HEK293 (cell line): ENCODE data around the gene LNX1.

Source experiments
- CTCF ChIA-PET: fragments of 350-600 bp; formaldehyde crosslinking; extraction: SDS; loops from one replicate; lab custom pipeline; 2021; ENCODE audit warnings: antibody characterized with exemption; lab: Yijun Ruan, JAX
- POLR2A ChIA-PET: fragments of 300-600 bp; formaldehyde crosslinking; extraction: SDS; loops from one replicate; lab custom pipeline; 2020; ENCODE audit warnings: antibody characterized with exemption, inconsistent platforms; lab: Yijun Ruan, JAX
- H3K27ac ChIP-seq: fragments of 200-500 bp; sonication (Bioruptor generic); 2 replicates; pipeline ENCODE4 v1.5.1; 2014; ENCODE audit warnings: low read depth, low read length, control low read depth, inconsistent platforms; ENCODE audit errors: extremely low read depth
- H3K36me3 ChIP-seq, 2 experiments: fragments of 200-500 bp in 1 of 2; sonication (Bioruptor generic) in 1 of 2; 1 replicate in 1 of 2; 2 replicates in 1 of 2; pipeline ENCODE4 v1.5.1; 2014 to 2017; ENCODE audit warnings: inconsistent platforms in 2 of 2, low read length in 2 of 2; ENCODE audit not compliant: control insufficient read depth in 2 of 2, insufficient read depth in 1 of 2
- H3K4me1 ChIP-seq: fragments of 200-500 bp; sonication (Bioruptor generic); 2 replicates; pipeline ENCODE4 v1.5.1; 2014; ENCODE audit warnings: mild to moderate bottlenecking, low read length, inconsistent platforms; ENCODE audit not compliant: control insufficient read depth, insufficient read depth
- H3K4me3 ChIP-seq: 2 replicates; pipeline ENCODE4 v1.5.1; 2011; ENCODE audit warnings: low read depth, mild to moderate bottlenecking, control low read depth, low read length, moderate library complexity
- H3K9me3 ChIP-seq: fragments of 200-500 bp; sonication (Bioruptor generic); 2 replicates; pipeline ENCODE4 v1.5.1; 2014; ENCODE audit warnings: low read depth, low read length, inconsistent platforms; ENCODE audit not compliant: control insufficient read depth, insufficient read depth
- FEZF1 ChIP-seq: fragments of 450-650 bp; formaldehyde crosslinking; IDR thresholded peaks from 2 replicates; pipeline ENCODE4 v1.5.1; 2016; ENCODE audit warnings: missing biosample characterization, missing genetic modification characterization
- GLIS1 ChIP-seq: fragments of 450-650 bp; formaldehyde crosslinking; IDR thresholded peaks from 2 replicates; pipeline ENCODE4 v1.5.1; 2016; ENCODE audit warnings: missing biosample characterization, missing genetic modification characterization
- HOXD13 ChIP-seq: sonication (generic); formaldehyde crosslinking; IDR thresholded peaks from 2 replicates; pipeline ENCODE4 v1.8.0; 2022; ENCODE audit warnings: missing genetic modification reagents, borderline replicate concordance
- KLF16 ChIP-seq: fragments of 450-650 bp; formaldehyde crosslinking; IDR thresholded peaks from 2 replicates; pipeline ENCODE4 v1.5.1; 2017; ENCODE audit warnings: missing biosample characterization, missing genetic modification characterization
- MEIS1 ChIP-seq: sonication (generic); formaldehyde crosslinking; IDR thresholded peaks from 2 replicates; pipeline ENCODE4 v1.8.1; 2022; ENCODE audit warnings: missing genetic modification reagents, mild to moderate bottlenecking, borderline replicate concordance
- ZBTB1 ChIP-seq: fragments of 450-650 bp; formaldehyde crosslinking; IDR thresholded peaks from 2 replicates; pipeline ENCODE4 v1.5.1; 2016; ENCODE audit warnings: missing biosample characterization, missing genetic modification characterization
- ZBTB20 ChIP-seq: fragments of 450-650 bp; formaldehyde crosslinking; IDR thresholded peaks from 2 replicates; pipeline ENCODE4 v1.5.1; 2016; ENCODE audit warnings: missing biosample characterization, missing genetic modification characterization
- ZBTB8A ChIP-seq: fragments of 450-650 bp; formaldehyde crosslinking; IDR thresholded peaks from 2 replicates; pipeline ENCODE4 v1.5.1; 2016; ENCODE audit warnings: missing biosample characterization, missing genetic modification characterization
- ZNF146 ChIP-seq: fragments of 450-650 bp; formaldehyde crosslinking; IDR thresholded peaks from 2 replicates; pipeline ENCODE4 v1.5.1; 2016; ENCODE audit warnings: missing biosample characterization, missing genetic modification characterization
- ZNF248 ChIP-seq: fragments of 450-650 bp; formaldehyde crosslinking; IDR thresholded peaks from 2 replicates; pipeline ENCODE4 v1.5.1; 2017; ENCODE audit warnings: missing biosample characterization, missing genetic modification characterization
- ZNF521 ChIP-seq: fragments of 450-650 bp; formaldehyde crosslinking; IDR thresholded peaks from 2 replicates; pipeline ENCODE4 v1.5.1; 2017; ENCODE audit warnings: missing biosample characterization, mild to moderate bottlenecking, missing genetic modification characterization
- ZNF670 ChIP-seq: fragments of 450-650 bp; formaldehyde crosslinking; IDR thresholded peaks from 2 replicates; pipeline ENCODE4 v1.5.1; 2016; ENCODE audit warnings: missing biosample characterization, missing genetic modification characterization, low read depth
- ZSCAN30 ChIP-seq: fragments of 450-650 bp; IDR thresholded peaks from 2 replicates; pipeline ENCODE4 v1.5.1; 2018; ENCODE audit warnings: missing biosample characterization, mild to moderate bottlenecking, missing genetic modification characterization, moderate library complexity
- TF ChIP-seq, protein P1 (sequence below): fragments of 450-650 bp; formaldehyde crosslinking; conservative IDR thresholded peaks from 2 replicates; pipeline ENCODE4 v1.5.1; 2016; ENCODE audit warnings: low read depth, missing biosample characterization, missing genetic modification characterization
- TF ChIP-seq, protein P2 (sequence below): fragments of 450-650 bp; formaldehyde crosslinking; IDR thresholded peaks from 2 replicates; pipeline ENCODE4 v1.5.1; 2016; ENCODE audit warnings: missing biosample characterization, missing genetic modification characterization
- TF ChIP-seq, protein P3 (sequence below): fragments of 450-650 bp; formaldehyde crosslinking; IDR thresholded peaks from 2 replicates; pipeline ENCODE4 v1.5.1; 2016; ENCODE audit warnings: missing biosample characterization, missing genetic modification characterization
- TF ChIP-seq, protein P4 (sequence below): fragments of 450-650 bp; formaldehyde crosslinking; IDR thresholded peaks from 2 replicates; pipeline ENCODE4 v1.5.1; 2017; ENCODE audit warnings: missing biosample characterization, missing genetic modification characterization
- TF ChIP-seq, protein P5 (sequence below): fragments of 450-650 bp; formaldehyde crosslinking; IDR thresholded peaks from 2 replicates; pipeline ENCODE4 v1.5.1; 2016; ENCODE audit warnings: missing biosample characterization, missing genetic modification characterization

LNX1 gene

DNA sequence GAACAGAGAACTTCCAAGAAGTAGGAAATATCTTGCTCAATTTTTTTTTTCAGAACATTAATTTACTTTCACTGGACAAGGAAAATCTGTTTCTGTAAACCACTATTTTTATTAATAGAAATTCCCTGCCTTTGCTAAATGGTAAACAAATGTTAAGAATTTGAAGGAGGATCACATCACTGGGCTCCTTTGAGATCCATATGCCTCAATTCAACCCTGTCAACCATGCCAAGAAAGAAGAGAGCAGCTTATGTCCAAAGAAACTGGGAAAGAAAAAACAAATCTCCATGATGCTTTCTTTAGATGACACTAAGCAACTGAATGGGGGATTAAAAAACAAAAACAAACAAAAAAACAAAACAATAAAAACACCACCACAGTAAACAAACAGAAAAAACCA lies 47.7 kb downstream of the LNX1 start:
- H3K36me3 ChIP-seq, result no peaks in the 10 kb centered on the region
- no peak overlapping the region for H3K27ac ChIP-seq
- ChIA-PET CTCF (no interaction called here), POLR2A (no interaction called here)
- peaks cover 3% of the 10 kb centered on the region; the same call in 1 of the 2 replicates for H3K4me1 ChIP-seq
- H3K9me3 ChIP-seq, result no peaks in the 10 kb centered on the region
- TF ChIP-seq GLIS1 (tag by site-specific recombination) (no peak), ZNF248 (tag by site-specific recombination) (no peak), ZBTB1 (no peak), ZBTB8A (tag by site-specific recombination) (no peak), KLF16 (tag by site-specific recombination) (no peak), MEIS1 (CRISPR knock-in tag) (no peak), HOXD13 (CRISPR knock-in tag) (no peak), ZSCAN30 (tag by site-specific recombination) (no peak), ZBTB20 (tag by site-specific recombination) (no peak), ZNF670 (tag by site-specific recombination) (no peak), ZNF521 (tag by site-specific recombination) (no peak), FEZF1 (tag by site-specific recombination) (no peak), ZNF146 (tag by site-specific recombination) (no peak)
- TF ChIP-seq, protein P1, sequence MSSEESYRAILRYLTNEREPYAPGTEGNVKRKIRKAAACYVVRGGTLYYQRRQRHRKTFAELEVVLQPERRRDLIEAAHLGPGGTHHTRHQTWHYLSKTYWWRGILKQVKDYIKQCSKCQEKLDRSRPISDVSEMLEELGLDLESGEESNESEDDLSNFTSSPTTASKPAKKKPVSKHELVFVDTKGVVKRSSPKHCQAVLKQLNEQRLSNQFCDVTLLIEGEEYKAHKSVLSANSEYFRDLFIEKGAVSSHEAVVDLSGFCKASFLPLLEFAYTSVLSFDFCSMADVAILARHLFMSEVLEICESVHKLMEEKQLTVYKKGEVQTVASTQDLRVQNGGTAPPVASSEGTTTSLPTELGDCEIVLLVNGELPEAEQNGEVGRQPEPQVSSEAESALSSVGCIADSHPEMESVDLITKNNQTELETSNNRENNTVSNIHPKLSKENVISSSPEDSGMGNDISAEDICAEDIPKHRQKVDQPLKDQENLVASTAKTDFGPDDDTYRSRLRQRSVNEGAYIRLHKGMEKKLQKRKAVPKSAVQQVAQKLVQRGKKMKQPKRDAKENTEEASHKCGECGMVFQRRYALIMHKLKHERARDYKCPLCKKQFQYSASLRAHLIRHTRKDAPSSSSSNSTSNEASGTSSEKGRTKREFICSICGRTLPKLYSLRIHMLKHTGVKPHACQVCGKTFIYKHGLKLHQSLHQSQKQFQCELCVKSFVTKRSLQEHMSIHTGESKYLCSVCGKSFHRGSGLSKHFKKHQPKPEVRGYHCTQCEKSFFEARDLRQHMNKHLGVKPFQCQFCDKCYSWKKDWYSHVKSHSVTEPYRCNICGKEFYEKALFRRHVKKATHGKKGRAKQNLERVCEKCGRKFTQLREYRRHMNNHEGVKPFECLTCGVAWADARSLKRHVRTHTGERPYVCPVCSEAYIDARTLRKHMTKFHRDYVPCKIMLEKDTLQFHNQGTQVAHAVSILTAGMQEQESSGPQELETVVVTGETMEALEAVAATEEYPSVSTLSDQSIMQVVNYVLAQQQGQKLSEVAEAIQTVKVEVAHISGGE (tag by site-specific recombination), result no peak
- TF ChIP-seq, protein P2, sequence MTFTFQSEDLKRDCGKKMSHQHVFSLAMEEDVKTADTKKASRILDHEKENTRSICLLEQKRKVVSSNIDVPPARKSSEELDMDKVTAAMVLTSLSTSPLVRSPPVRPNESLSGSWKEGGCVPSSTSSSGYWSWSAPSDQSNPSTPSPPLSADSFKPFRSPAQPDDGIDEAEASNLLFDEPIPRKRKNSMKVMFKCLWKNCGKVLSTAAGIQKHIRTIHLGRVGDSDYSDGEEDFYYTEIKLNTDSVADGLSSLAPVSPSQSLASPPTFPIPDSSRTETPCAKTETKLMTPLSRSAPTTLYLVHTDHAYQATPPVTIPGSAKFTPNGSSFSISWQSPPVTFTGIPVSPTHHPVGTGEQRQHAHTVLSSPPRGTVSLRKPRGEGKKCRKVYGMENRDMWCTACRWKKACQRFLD (tag by site-specific recombination), result no peak
- TF ChIP-seq, protein P3, sequence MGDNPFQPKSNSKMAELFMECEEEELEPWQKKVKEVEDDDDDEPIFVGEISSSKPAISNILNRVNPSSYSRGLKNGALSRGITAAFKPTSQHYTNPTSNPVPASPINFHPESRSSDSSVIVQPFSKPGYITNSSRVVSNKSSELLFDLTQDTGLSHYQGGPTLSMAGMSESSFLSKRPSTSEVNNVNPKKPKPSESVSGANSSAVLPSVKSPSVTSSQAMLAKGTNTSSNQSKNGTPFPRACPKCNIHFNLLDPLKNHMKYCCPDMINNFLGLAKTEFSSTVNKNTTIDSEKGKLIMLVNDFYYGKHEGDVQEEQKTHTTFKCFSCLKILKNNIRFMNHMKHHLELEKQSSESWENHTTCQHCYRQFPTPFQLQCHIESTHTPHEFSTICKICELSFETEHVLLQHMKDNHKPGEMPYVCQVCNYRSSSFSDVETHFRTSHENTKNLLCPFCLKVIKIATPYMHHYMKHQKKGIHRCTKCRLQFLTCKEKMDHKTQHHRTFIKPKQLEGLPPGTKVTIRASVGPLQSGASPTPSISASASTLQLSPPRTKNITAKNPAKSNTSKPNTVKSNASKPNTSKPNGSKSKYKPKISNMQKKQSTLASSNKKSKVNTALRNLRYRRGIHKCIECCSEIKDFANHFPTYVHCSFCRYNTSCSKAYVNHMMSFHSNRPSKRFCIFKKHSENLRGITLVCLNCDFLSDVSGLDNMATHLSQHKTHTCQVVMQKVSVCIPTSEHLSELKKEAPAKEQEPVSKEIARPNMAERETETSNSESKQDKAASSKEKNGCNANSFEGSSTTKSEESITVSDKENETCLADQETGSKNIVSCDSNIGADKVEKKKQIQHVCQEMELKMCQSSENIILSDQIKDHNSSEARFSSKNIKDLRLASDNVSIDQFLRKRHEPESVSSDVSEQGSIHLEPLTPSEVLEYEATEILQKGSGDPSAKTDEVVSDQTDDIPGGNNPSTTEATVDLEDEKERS (tag by site-specific recombination), result no peak
- TF ChIP-seq, protein P4, sequence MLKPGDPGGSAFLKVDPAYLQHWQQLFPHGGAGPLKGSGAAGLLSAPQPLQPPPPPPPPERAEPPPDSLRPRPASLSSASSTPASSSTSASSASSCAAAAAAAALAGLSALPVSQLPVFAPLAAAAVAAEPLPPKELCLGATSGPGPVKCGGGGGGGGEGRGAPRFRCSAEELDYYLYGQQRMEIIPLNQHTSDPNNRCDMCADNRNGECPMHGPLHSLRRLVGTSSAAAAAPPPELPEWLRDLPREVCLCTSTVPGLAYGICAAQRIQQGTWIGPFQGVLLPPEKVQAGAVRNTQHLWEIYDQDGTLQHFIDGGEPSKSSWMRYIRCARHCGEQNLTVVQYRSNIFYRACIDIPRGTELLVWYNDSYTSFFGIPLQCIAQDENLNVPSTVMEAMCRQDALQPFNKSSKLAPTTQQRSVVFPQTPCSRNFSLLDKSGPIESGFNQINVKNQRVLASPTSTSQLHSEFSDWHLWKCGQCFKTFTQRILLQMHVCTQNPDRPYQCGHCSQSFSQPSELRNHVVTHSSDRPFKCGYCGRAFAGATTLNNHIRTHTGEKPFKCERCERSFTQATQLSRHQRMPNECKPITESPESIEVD (tag by site-specific recombination), result no peak
- TF ChIP-seq, protein P5, sequence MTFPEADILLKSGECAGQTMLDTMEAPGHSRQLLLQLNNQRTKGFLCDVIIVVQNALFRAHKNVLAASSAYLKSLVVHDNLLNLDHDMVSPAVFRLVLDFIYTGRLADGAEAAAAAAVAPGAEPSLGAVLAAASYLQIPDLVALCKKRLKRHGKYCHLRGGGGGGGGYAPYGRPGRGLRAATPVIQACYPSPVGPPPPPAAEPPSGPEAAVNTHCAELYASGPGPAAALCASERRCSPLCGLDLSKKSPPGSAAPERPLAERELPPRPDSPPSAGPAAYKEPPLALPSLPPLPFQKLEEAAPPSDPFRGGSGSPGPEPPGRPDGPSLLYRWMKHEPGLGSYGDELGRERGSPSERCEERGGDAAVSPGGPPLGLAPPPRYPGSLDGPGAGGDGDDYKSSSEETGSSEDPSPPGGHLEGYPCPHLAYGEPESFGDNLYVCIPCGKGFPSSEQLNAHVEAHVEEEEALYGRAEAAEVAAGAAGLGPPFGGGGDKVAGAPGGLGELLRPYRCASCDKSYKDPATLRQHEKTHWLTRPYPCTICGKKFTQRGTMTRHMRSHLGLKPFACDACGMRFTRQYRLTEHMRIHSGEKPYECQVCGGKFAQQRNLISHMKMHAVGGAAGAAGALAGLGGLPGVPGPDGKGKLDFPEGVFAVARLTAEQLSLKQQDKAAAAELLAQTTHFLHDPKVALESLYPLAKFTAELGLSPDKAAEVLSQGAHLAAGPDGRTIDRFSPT (tag by site-specific recombination), result no peak
- no peak overlapping the region for H3K4me3 ChIP-seq
